HG03108 (cell line): ENCODE measurements around the gene PPP2R3B.
"Not testable (repeated sequence)": the region's sequence is repeated elsewhere in the genome, so short reads cannot be mapped to it uniquely, and the experiment has no call there.

Source experiments
- ATAC-seq: cut with Tn5 transposase; IDR thresholded peaks from one replicate; pipeline ENCODE4 v1.9.1; 2021; ENCODE audit warnings: moderate library complexity; ENCODE audit not compliant: unreplicated experiment

Gene PPP2R3B

DNA sequence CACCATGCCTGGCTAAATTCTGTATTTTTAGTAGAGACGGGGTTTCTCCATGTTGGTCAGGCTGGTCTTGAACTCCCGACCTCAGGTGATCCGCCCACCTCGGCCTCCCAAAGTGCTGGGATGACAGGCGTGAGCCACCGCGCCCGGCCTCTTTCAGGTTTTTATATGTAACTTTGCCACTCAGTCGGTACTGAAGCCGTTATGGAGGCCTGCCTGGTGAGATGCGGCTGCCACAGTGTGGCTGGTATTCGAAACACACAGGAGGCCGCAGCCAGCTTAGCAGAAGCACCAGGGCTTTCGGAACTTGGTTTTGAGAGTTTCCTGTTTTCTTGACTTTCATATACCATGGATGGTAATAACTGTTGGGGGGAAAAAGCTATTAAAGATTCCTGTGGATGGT lies 62.0 kb downstream of the PPP2R3B start:
- not testable (repeated sequence) for ATAC-seq

DNA sequence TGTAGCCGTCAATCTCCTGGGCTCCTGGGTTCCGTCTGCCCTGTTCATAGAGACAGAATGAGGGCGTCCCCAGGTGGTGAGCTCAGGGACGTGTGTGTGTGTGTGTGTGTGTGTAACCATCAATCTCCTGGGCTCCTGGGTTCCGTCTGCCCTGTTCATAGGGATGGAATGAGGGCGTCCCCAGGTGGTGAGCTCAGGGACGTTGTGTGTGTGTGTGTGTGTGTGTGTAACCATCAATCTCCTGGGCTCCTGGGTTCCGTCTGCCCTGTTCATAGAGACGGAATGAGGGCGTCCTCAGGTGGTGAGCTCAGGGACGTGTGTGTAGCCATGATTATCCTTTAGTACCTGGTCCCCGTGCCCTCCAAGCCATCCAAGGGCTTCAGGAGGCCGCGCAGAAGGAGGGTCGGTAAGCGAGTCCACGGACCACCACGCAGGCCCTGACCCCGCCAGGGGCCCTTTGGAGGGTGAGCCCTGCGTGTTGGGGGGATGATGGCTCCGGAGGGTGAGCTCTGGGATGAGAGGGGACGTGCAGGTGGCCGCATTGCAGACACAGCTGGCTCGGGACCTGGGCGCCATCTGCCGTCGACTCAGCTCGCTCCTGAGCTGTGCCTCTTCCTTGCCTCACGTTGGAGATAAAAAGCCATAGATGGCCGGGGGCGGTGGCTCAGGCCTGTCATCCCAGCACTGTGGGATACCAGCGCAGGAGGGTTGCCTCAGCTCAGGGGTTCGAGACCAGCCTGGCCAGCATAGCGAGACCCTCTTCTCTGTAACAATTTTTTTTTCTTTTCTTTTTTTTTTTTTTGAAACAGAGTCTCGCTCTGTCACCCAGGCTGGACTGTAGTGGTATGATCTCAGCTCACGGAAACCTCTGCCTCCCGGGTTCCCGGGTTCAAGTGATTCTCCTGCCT lies 62.7 kb downstream of the PPP2R3B start:
- peak; percentile 31 for ATAC-seq

DNA sequence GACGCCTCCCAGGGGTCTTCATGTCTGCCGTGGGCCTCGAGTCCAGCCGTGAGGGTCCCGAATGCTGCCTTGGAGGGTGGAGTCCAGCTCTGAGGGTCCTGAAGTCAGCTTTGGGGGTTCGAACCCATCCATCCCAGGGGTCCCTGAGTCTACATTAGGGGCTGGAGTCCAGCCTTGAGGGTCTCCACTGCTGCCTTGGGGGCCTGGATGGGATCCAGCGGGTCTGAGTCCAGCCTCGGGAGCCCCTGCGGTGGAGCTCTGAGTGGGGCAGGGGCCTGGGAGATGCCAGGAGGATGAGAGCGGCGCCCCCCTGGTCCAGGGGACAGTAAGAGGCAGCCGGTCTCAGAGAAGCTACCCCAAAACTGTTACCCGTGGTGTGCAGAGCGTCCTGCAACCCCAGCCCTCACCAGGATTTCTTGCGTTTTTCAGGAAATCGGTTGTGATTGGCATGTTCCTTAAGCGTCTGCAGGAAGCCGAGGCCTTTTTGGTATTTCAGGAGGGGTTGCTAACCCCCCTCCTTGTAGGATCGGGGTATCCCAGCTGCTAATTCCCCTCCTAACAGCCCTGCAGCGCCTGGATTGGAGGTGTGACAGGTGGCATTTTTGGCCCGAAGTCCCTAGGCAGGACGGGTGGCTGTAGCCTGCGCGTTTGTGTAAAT lies 66.5 kb downstream of the PPP2R3B start:
- no peak for ATAC-seq

DNA sequence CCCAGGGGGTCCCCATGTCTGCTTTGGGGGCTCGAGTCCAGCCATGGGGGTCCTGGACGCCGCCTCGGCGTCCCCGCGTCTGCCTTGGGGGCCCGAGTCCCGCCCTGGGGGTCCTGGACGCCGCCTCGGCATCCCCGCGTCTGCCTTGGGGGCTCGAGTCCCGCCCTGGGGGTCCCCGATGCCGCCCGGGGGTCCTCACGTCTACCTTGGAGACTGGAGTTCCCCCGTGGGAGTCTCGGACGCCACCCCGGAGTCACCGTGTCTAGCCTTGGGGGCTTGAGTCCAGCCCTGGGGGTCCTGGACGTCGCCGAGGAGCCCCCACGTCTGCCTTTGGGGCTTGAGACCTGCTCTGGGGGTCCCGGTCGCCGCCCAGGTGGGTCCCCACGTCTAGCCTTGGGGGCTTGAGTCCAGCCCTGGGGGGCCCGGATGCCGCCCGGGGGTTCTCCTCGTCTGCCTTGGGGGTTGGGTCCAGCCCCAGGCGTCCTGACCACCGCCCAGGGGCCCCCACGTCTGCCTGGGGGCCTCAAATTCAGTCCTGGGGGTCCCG lies 67.1 kb downstream of the PPP2R3B start:
- ATAC-seq: no peak

DNA sequence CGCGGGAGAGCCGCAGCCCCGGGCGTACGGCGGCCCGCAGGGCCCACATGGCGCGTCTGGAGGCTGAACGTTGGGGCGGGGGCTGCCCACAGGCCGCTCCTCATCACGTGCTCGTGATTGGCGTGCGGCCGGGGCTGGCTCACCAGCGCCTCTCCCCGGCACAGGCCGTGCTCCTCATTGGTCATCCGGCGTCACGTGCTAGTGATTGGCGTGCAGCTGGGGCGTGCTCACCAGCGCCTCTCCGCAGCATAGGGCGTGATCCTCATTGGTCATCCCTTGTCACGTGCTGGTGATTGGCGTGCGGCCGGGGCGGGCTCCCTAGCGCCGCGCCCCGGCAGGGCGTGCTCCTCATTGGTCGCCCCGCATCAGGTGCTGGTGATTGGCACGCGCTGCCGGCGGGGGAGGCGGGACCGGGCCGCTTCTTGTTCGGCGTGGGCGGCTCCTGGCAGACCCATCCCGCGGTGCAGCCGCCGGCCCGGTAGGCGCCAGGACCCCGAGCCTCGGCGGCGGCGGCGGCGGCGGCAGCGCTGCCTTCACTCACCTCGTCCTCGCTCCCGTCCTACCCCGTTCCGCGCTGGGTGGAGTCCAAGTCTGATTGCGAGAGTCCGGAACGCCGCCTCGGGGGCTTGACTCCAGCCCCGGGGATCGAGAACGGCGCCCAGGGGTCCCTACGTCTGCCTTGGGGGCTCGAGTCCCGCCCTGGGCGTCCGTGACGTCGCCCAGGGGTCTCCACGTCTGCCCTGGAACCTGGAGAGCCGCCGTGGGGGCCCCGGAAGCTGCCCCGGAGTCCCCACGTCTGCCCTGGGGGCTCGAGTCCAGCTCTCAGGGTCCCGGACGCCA lies 67.7 kb downstream of the PPP2R3B start, which contains the start of gene GTPBP6:
TSS of gene GTPBP6 (minus strand) at position 58 of the 840 bp plus-strand sequence. CDS start at position 49, 9 bp downstream.
- peak; percentile 81 for ATAC-seq

DNA sequence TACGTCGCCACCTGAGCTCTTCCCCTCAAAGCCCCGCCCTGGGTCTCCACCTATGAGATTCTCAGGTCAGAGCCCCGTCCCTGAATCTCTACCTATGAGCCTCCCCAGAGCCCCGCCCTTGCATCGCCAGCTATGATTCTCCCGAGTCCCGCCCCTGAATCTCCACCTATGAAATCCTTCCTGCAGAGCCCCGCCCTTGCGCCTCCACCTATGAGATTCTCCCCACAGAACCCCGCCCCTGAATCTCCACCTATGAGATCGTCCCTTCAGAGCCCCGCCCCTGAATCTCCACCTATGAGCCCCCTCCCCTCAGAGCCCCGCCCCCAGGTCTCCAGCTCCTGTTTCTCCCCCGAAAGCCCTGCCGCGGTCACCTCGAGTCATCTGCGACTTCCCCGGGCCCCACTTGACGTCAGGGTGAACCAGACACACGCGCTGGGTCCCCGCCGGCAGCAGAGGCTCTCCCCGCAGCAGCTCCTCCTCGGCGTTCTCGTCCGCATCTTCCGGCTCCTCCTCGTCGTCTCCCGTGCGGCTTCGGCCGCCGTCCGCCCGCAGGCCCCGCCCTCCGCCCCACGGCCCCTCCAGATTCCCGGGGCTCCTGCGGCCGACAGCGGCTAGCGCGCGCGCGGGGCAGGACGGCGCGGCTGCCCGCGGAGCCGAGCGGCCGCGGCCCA lies 68.5 kb downstream of the PPP2R3B start:
- ATAC-seq: peak; percentile 51

DNA sequence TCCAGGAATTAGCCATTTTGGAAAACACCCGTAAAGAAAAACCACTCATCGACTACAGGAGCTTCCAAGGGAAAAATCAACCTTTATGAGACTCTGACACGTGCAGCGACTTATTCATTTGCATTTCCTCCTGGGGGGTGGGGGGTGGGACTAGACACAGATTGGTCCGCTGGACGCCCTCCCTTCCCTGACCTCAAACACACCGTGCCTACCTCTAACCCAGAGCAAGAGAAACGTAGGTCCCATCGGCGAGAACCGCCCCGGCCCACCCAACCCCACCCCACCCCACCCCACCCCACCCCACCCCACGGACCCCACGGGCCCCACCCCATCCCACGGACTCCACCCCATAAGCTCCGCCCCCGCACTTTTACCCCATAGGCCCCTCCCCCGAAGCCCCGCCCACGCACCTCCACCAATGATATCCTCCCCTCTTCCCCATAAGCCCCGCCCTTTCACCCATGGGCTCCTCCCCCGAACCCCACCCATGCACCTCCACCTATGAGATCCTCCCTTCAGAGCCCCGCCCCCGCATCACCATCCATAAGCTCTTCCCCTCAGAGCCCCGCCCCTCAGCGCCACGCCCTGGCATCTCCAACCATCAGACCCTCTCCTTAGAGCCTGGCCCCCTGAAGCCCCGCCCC lies 69.2 kb downstream of the PPP2R3B start:
- ATAC-seq: no peak

DNA sequence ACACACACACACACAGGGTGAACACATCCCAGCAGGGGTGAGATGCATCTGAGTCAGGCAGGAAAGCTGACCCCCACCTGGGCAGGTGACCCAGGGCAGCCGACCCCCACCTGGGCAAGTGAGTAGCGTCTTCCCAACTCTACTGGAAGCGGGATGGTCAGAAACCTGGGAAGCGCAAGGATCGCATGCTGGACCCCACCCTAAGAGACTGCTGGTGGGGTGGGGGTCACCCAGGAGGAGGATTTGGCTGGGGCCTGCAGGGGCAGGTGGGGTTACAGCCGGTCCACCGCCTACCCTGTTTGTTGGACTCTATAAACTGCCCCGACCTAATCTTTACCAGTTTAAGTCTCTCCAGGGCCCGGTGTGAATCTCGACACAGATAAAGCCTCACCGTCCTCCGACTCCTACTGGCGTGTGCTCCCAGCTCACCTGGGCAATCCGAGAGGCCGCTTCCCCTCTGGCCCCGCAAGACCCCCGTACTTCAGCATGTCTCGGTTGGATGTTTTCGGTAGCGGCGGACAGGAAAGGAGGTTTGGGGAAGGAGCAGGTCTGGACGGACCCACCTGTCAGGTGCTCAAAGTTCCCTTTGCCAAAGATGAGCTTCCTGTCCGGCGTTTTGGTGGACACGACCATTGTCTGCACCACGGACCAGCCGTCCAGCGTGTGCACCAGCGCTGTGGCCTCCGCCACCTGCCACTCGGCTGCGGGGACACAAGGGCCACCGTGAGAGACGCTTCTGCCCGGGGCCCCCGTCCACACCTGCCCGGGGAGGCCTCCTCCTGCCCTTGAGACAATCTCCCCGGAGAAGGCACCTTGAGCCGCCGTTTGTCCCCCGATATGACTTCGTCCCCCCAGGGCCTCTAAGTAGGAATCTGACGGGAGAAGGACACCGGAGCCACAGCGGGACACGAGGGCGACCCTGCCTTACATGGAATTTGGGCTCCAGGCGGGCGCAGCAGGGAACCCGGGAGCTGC lies 70.1 kb downstream of the PPP2R3B start:
- ATAC-seq: no peak

DNA sequence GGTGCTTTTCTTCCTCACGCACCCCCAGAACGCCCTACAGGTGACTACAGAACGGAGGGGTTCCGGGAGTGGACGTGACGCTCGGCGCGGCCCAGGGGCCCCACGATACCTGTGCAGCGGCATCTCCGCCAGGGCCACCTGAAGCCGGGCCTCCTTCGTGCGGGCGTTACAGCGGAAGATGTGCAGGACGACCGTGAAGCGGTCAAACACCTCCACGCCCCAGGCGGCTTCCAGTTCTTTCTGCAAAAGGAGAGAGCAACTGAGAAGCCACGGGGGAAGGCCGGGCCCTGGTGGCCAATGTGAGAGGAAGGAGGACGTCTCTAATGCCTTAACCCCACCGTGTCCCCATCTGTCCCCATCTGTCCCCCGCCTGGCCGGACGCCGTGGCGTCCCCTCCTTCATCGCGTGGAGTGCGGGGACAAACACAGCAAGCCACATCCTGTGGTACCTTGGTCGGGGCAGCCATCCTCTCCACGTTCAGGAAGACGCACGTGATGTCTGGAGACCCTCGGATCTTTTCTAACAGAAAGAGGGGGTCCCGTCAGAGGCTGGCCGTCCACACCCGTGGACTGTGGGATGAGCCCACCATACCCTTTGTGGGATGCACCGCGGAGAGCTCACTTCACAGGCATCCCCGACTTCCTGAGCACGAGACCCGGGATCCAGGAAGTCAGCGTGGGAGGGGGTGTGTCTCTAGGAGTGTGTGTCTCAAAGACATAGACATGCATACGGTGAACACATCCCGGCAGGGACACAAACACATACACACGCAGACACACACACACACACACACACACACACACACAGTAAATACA lies 71.7 kb downstream of the PPP2R3B start:
- ATAC-seq: no peak

DNA sequence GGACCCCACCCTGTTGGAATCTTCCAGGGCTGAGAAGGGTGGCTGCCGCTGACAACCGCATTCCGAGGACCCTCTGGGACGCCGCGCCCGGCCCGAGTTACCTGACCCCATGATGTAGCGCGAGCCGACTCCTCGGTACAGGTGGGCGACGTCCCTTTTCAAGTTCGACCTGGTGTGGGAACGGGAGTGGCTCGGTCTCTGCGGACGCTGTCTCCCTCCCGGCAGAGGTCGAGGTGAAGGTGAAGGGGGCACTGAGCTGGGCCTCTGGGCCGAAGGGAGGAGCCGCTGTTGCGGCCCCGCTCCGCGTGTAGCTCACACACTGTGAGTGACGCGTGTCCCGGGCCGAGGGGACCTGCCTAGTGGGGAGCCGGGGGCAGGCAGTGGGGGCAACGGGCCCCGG lies 72.7 kb downstream of the PPP2R3B start:
- no peak for ATAC-seq

DNA sequence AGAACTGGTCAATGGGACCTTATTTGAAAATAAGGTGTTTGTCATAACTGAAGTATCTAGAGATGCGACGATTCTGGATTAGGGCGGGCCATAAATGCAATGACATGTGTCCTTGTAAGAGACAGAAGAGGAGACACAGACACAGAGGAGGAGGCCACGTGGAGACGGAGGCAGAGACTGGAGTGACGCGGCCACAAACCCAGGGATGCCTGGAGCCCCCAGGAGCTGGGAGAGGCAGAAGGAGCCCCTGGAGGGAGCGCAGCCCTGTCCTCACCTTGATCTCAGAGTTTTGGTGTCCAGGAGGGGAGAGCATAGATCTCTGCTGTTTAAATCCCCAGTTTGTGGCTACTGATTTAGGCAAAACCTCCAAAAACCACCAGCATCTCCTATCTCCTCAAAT lies 73.2 kb downstream of the PPP2R3B start:
- ATAC-seq: no peak

DNA sequence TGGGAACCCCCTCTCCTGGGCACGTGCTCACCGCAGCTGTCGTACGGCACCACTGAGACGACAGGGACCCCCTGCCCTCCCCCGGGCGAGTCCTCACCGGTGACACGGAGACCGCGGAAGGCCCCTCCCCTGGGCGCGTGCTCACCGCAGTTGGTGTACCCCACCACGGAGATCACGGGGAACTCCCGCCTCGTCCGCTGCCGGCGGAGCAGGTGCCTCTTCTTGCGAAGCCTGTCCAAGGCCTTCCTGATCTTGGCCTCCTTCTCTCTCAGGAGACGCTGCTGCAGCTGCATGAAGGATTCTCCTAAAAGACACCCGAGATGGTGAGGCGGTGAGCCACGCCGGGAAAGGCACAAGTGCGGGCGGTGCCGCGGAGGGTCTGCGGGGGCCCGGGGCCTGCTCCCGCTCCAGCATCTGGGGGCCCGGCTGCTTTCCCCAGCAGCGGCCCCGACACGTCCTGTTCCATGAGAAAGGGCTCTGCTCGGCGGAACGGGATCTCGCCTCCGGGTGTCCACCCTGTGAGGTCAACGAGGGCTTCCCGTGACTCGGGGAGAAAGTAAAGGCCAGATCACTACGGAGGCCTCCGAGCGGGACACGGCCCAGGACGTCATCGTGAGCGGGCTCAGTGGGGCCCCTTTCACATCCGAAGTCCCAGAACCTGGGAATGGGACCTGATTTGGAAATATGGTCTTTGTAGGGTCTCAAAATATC lies 73.9 kb downstream of the PPP2R3B start:
- ATAC-seq: no peak

DNA sequence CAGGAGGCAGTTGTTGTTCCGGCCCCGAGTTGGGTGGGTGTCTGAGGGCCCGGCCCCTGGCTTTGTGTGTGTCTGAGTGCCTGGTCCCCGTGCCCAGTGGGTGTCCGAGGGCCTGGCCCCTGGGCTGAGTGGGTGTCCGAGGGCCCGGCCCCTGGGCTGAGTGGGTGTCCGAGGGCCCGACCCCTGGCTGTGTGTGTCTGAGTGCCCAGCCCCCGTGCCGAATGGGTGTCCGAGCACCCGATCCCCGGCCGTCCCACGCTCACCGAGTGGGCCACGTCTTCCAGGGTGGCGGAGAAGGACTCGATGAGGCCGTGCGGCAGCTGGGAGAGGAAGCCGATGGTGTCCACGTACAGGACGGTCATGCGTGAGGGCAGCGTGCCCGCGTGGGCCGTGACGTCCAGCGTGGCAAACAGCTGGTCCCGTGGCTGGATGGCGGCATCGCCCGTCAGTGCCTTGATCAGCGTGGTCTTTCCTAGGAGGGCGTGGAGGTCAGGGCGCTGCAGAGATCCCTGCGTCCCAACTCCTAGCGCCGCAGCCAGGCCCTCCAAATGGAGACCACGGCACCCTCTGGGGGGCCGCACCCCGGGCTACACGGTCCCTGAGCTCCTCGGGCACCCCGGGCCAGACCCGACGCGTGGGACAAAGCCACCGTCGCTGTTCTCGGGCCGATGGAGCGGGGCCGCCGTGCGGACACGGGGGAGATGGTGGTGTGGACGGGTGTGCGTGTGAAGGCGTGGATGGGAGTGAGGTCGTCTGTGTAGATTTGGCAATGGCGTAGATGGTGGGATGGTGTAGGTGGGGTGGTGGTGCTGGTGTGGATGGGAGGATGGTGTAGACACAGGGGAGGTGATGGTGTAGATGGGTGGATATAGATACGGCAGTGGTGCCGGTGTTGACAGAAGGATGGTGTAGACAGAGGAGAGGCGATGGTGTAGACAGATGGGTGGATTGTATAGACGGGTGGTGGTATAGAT lies 75.3 kb downstream of the PPP2R3B start:
- no peak for ATAC-seq

DNA sequence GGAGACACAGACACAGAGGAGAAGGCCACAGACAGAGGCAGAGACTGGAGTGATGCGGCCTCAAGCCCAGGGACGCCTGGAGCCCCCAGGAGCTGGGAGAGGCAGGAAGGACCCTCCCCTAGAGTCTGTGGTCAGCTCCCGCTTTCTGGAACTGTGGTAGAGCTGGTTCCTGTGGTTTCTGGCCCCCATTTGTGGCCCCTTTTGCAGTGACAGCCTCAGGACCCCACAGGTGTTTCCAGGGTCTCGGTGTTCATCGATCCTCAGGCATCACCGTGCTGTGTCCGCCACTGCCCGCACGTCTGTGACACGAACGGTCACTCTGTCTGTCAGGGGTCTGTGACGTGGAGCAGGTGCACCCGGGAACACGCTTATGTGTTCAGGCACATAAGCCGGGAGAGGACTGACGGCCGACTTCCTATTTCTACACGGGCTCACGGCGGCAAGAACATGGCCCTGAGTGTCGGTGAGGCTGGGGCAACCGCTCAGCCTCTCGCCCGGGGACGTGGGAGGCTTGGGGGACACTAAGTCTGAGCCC lies 76.0 kb downstream of the PPP2R3B start:
- no peak for ATAC-seq

DNA sequence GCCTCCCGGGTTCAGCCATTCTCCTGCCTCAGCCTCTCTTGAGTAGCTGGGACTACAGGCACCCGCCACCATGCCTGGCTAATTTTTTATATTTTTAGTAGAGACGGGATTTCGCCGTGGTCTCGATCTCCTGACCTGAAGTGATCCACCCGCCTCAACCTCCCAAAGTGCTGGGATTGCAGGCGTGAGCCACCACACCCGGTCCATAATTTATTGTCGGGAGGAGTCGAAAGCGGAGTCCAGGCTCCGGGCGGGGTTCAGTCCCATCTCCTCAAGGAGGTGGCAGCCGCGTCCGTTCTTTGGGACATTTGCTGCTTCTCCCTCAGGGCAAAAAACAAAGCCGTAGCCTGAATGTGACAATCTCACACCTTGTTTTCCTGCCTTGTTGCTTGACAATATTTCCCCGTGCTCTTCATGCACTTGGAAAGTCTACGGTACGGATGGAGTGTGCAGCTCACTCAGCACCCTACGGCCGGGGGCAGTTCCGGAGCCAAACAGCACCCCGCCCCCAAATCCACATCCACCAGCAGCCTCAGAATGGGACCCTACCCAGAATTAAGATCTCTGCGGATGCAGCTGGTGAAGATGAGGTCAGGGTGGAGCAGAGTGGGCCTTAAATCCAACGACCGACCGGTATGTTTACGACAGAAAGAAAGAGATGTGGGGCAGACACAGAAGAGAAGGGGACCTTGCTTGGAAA lies 77.7 kb downstream of the PPP2R3B start:
- ATAC-seq: no peak
